ENCODE measurements around the gene HEATR9. TPM values are rescaled to one million over a fixed set of nuclear protein-coding genes. Genes with fewer than 3 reads are reported as not detected.

Gene HEATR9
- total and polyA plus RNA-seq, 7 experiments from 2014 or later = 0.09 to 1.9 (median 0.22) TPM; not detected in 4

DNA sequence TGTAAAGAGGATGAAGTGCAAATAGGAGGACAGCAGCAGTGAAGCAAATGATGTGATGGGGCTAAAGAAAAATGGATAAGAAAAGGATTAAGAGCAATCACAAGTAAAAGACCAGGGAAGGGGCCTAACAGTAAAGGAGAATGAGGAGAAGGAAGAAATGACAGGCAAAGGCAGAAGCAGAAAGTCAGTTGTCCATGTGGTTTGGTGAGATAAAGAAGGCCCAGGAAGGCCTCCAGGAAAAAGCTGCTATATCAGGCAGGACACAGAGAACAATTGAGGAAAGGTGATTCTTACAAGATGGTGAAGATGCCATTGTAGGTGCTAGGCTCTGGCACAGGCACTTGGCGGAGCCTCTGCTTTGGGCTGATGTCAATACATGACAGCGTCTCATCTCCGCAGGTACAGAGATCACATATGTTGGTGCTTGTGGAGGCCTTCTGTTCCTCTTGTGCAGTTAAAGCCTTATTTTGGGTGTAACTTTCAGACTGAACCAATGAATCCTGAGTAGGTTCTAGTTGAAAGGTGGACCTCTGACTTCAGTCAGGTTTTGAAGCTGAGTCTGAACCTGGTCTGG lies 43.7 kb upstream of the HEATR9 start:
- POLR2A ChIA-PET = no interaction called here
- no peak overlapping the region for H3K4me3 ChIP-seq (ENCODE audit: low read length)
- DNase-seq = no peak
- no peak for ATAC-seq
- Mint-ChIP-seq H3K4me1 (peaks cover 0 to 21% (median 0%) of the 10 kb centered on the region in 7 donors), H3K9me3 (no peaks in the 10 kb centered on the region), H3K27me3 (no peaks in the 10 kb centered on the region), H3K4me3 (no peak overlapping the region), H3K27ac (no peak overlapping the region), H3K36me3 (peaks cover 0 to 32% (median 0%) of the 10 kb centered on the region in 5 donors)
- intact Hi-C loops (cut with micrococcal nuclease) = no loop called here
- peaks cover 0 to 20% of the 10 kb centered on the region in 2 donors for H3K4me1 ChIP-seq (ENCODE audit: control insufficient read depth in 2 of 2, insufficient read depth in 2 of 2, low read length in 2 of 2)
- no peak overlapping the region for H3K27ac ChIP-seq (ENCODE audit: low read depth, low read length)
- no peaks in the 10 kb centered on the region for H3K9me3 ChIP-seq (ENCODE audit: control insufficient read depth in 2 of 3, low read length in 3 of 3)
- H3K27me3 ChIP-seq (ENCODE audit: control insufficient read depth in 2 of 2, insufficient read depth in 2 of 2, low read length in 2 of 2) = no peaks in the 10 kb centered on the region
- CTCF ChIA-PET = no interaction called here
- no peaks in the 10 kb centered on the region for H3K36me3 ChIP-seq (ENCODE audit: control insufficient read depth in 2 of 3, insufficient read depth in 3 of 3, low read length in 3 of 3)

DNA sequence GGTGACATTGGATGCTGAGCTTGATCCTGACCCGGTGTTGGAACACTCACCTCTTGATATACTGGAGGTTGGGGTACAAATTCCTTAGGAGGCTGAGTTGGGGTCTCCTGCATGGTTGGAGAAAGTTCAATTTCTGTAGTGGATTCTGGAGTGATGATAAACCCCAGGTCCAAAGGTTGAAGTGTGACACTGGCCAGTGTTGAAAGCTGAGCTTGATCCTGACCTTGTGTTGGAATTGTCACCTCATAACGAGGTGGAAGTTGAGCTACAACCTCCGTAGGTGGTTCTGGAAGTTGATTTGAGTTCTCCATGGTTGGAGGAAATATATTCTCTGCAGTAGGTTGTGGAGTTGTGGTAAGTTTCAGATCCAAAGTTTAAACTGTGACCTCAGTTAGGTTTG lies 40.7 kb upstream of the HEATR9 start:
- H3K4me3 Mint-ChIP-seq = no peak overlapping the region
- POLR2A ChIA-PET = no interaction called here
- ATAC-seq = no peak
- intact Hi-C loops (cut with micrococcal nuclease) = no loop called here
- Histone ChIP-seq H3K9me3 (ENCODE audit: control insufficient read depth in 2 of 3, low read length in 3 of 3) (no peaks in the 10 kb centered on the region), H3K4me3 (ENCODE audit: low read length) (no peak overlapping the region), H3K36me3 (ENCODE audit: control insufficient read depth in 2 of 3, insufficient read depth in 3 of 3, low read length in 3 of 3) (no peaks in the 10 kb centered on the region), H3K4me1 (ENCODE audit: control insufficient read depth in 2 of 2, insufficient read depth in 2 of 2, low read length in 2 of 2) (peaks cover 0 to 20% of the 10 kb centered on the region in 2 donors), H3K27ac (ENCODE audit: low read depth, low read length) (no peak overlapping the region), H3K27me3 (ENCODE audit: control insufficient read depth in 2 of 2, insufficient read depth in 2 of 2, low read length in 2 of 2) (no peaks in the 10 kb centered on the region)
- H3K27ac Mint-ChIP-seq = no peak overlapping the region
- CTCF ChIA-PET = no interaction called here
- H3K27me3 Mint-ChIP-seq = peaks cover 0 to 4% (median 0%) of the 10 kb centered on the region in 5 donors
- H3K36me3 Mint-ChIP-seq = peaks cover 0 to 20% (median 0%) of the 10 kb centered on the region in 5 donors
- H3K9me3 Mint-ChIP-seq = no peaks in the 10 kb centered on the region
- H3K4me1 Mint-ChIP-seq = peaks cover 0 to 14% (median 0%) of the 10 kb centered on the region in 7 donors
- DNase-seq = no peak

DNA sequence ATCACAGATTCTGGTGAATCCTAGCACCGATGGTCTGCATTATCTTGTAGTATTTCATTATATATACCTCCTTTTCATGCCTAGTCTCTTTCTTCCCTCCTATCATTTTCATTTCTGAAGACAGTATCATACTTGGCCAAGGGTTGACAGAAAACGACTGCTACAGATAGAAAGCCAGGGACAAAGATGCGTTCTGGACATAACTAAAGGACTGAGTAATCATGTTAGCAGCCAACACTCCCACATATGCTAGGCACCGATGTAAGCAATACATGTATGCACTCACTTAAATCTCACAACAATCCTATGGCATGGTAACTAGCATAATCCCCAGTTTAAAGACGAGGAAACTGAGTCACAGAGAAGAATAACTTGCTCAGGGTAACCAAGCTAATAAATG lies 39.0 kb upstream of the HEATR9 start:
- Mint-ChIP-seq H3K4me1 (peaks cover 0 to 2% (median 0%) of the 10 kb centered on the region in 7 donors), H3K27ac (no peak overlapping the region), H3K36me3 (peaks cover 0 to 13% (median 0%) of the 10 kb centered on the region in 5 donors), H3K27me3 (peaks cover 0 to 4% (median 0%) of the 10 kb centered on the region in 5 donors), H3K4me3 (no peak overlapping the region), H3K9me3 (no peaks in the 10 kb centered on the region)
- H3K9me3 ChIP-seq (ENCODE audit: control insufficient read depth in 2 of 3, low read length in 3 of 3) = no peaks in the 10 kb centered on the region
- no peaks in the 10 kb centered on the region for H3K36me3 ChIP-seq (ENCODE audit: control insufficient read depth in 2 of 3, insufficient read depth in 3 of 3, low read length in 3 of 3)
- no peaks in the 10 kb centered on the region for H3K27me3 ChIP-seq (ENCODE audit: control insufficient read depth in 2 of 2, insufficient read depth in 2 of 2, low read length in 2 of 2)
- CTCF ChIA-PET = no interaction called here
- H3K4me3 ChIP-seq (ENCODE audit: low read length) = no peak overlapping the region
- DNase-seq (no peak), ATAC-seq (no peak)
- no peak overlapping the region for H3K27ac ChIP-seq (ENCODE audit: low read depth, low read length)
- intact Hi-C loops (cut with micrococcal nuclease) = no loop called here
- POLR2A ChIA-PET = no interaction called here
- H3K4me1 ChIP-seq (ENCODE audit: control insufficient read depth in 2 of 2, insufficient read depth in 2 of 2, low read length in 2 of 2) = peaks cover 0 to 7% of the 10 kb centered on the region in 2 donors

DNA sequence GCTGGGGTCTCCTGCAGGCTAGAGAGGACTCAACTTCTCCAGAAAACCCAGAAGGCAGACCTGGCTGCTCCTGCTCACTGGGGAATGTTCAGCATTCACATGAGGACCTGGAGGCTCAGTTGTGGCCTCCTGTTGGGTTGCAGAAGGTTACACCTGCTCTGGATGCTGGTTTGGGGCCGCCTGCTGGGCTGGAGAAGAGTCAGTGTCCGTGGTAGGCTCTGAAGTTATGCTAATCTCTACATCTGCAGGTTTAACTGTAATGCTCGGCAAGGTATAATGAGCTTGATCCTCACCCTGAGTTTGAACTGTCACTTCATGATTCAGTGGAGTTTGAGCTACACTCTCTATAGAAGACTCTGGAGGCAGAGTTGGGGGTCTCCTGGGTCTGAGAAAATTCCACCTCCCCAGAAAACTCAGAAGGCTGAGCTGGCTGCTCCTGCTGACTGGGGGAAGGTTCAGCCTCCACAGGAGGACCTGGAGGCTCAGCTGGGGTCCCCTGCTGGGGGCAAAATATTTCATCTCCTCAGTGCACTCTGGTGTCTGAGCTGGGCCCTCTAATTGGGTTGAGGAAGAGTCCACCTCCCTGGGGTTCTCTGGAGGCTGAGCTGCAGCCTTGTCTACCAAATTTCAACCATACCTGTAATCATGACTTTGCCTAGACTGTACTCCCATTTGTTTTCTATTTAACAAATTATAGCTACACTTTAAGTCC lies 38.4 kb upstream of the HEATR9 start:
- Mint-ChIP-seq H3K27me3 (peaks cover 0 to 4% (median 0%) of the 10 kb centered on the region in 5 donors), H3K4me1 (peaks cover 0 to 2% (median 0%) of the 10 kb centered on the region in 7 donors), H3K36me3 (peaks cover 0 to 11% (median 0%) of the 10 kb centered on the region in 5 donors), H3K4me3 (no peak overlapping the region), H3K27ac (no peak overlapping the region), H3K9me3 (no peaks in the 10 kb centered on the region)
- no peak for ATAC-seq
- Histone ChIP-seq H3K27me3 (ENCODE audit: control insufficient read depth in 2 of 2, insufficient read depth in 2 of 2, low read length in 2 of 2) (no peaks in the 10 kb centered on the region), H3K9me3 (ENCODE audit: control insufficient read depth in 2 of 3, low read length in 3 of 3) (no peaks in the 10 kb centered on the region), H3K36me3 (ENCODE audit: control insufficient read depth in 2 of 3, insufficient read depth in 3 of 3, low read length in 3 of 3) (no peaks in the 10 kb centered on the region), H3K4me3 (ENCODE audit: low read length) (no peak overlapping the region), H3K4me1 (ENCODE audit: control insufficient read depth in 2 of 2, insufficient read depth in 2 of 2, low read length in 2 of 2) (peaks cover 0 to 12% of the 10 kb centered on the region in 2 donors), H3K27ac (ENCODE audit: low read depth, low read length) (no peak overlapping the region)
- ChIA-PET CTCF (no interaction called here), POLR2A (no interaction called here)
- DNase-seq = no peak
- intact Hi-C loops (cut with micrococcal nuclease) = no loop called here

DNA sequence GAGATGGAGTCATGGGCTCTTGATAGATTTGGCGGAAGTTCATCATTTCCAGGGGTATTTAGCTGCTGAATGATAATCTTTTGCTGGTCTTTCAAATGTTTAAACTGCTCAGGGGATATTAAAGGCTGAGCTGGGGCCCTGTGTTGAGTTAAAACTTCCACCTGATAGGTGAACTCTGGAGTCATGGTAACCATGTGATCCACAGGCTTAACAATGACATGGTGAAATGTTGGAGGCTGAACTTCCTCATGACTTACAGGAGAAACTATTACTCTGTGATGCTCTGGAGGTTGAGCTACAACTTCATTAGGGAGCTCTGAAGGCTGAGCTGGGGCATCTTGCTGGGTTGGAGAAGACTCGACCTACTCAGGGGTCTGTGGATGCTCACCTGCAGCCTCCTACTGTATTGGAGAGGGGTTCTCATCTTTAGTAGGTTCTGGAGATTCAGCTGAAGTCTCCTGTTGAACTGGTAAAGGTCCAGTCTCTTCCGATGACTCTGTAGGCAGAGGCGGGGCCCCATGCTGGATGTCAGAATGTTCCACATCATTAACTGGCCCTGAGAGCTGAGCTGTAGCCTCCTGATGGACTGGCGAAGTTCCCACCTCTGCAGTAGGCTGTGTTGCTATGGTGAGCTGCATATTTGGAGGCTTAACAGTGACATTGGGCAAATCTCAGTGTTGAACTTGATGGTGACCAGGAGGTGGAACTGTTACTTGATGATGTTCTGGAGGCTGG lies 37.7 kb upstream of the HEATR9 start:
- Mint-ChIP-seq H3K4me1 (peaks cover 0 to 2% (median 0%) of the 10 kb centered on the region in 7 donors), H3K4me3 (no peak overlapping the region), H3K27ac (no peak overlapping the region), H3K27me3 (peaks cover 0 to 4% (median 0%) of the 10 kb centered on the region in 5 donors), H3K36me3 (peaks cover 0 to 10% (median 0%) of the 10 kb centered on the region in 5 donors), H3K9me3 (no peaks in the 10 kb centered on the region)
- H3K4me1 ChIP-seq (ENCODE audit: control insufficient read depth in 2 of 2, insufficient read depth in 2 of 2, low read length in 2 of 2) = peaks cover 0 to 19% of the 10 kb centered on the region in 2 donors
- DNase-seq = no peak
- POLR2A ChIA-PET = no interaction called here
- intact Hi-C loops (cut with micrococcal nuclease) = no loop called here
- H3K27ac ChIP-seq (ENCODE audit: low read depth, low read length) = no peak overlapping the region
- no peaks in the 10 kb centered on the region for H3K9me3 ChIP-seq (ENCODE audit: control insufficient read depth in 2 of 3, low read length in 3 of 3)
- H3K36me3 ChIP-seq (ENCODE audit: control insufficient read depth in 2 of 3, insufficient read depth in 3 of 3, low read length in 3 of 3) = no peaks in the 10 kb centered on the region
- CTCF ChIA-PET = interaction anchor here (0.7 kb wide), 1 partner anchor 16 kb away, joined by 3 read pairs; no protein-coding TSS in a partner anchor
- no peak overlapping the region for H3K4me3 ChIP-seq (ENCODE audit: low read length)
- no peak for ATAC-seq
- H3K27me3 ChIP-seq (ENCODE audit: control insufficient read depth in 2 of 2, insufficient read depth in 2 of 2, low read length in 2 of 2) = no peaks in the 10 kb centered on the region

GRCh38 chr17:35903451-35903850 lies 34.8 kb upstream of the HEATR9 start:
- peak overlapping the region in 1 of 9 donors; percentile 42 for H3K27ac Mint-ChIP-seq
- peaks cover 0 to 47% of the 10 kb centered on the region in 2 donors for H3K4me1 ChIP-seq (ENCODE audit: control insufficient read depth in 2 of 2, insufficient read depth in 2 of 2, low read length in 2 of 2)

More at GRCh38 chr17:35903451-35903850, 34.8 kb upstream of the HEATR9 start:
- Histone ChIP-seq H3K4me3 (ENCODE audit: low read length) (no peak overlapping the region), H3K27ac (ENCODE audit: low read depth, low read length) (no peak overlapping the region), H3K9me3 (ENCODE audit: control insufficient read depth in 2 of 3, low read length in 3 of 3) (no peaks in the 10 kb centered on the region), H3K27me3 (ENCODE audit: control insufficient read depth in 2 of 2, insufficient read depth in 2 of 2, low read length in 2 of 2) (no peaks in the 10 kb centered on the region), H3K36me3 (ENCODE audit: control insufficient read depth in 2 of 3, insufficient read depth in 3 of 3, low read length in 3 of 3) (no peaks in the 10 kb centered on the region)
- Mint-ChIP-seq H3K9me3 (no peaks in the 10 kb centered on the region), H3K4me3 (no peak overlapping the region), H3K4me1 (peaks cover 0 to 27% (median 0%) of the 10 kb centered on the region in 7 donors), H3K27me3 (peaks cover 0 to 15% (median 2%) of the 10 kb centered on the region in 5 donors), H3K36me3 (peaks cover 0 to 3% (median 0%) of the 10 kb centered on the region in 5 donors)
- intact Hi-C loops (cut with micrococcal nuclease) = no loop called here
- POLR2A ChIA-PET = no interaction called here
- CTCF ChIA-PET = no interaction called here
- no peak for DNase-seq
- ATAC-seq = no peak

All from naive thymus-derived CD4-positive, alpha-beta T cell (primary cell).